Heart right ventricle (tissue), 16 donors: ENCODE data around the gene MZT2B. TPM values are rescaled to one million over a fixed set of nuclear protein-coding genes. Genes with fewer than 3 reads are reported as not detected.
A peak's percentile ranks its signal among the peaks of the same experiment; 100 is the strongest.
"Not testable (repeated sequence)": the region's sequence is repeated elsewhere in the genome, so short reads cannot be mapped to it uniquely, and the experiment has no call there.

Source experiments
- ATAC-seq, 8 donors: fragments of 200-7000 bp; cut with Tn5 transposase; one replicate each; pipeline ENCODE4 v1.9.1; 2020; ENCODE audit warnings: mild to moderate bottlenecking in 8 of 8, moderate library complexity in 8 of 8, moderate number of reproducible peaks in 1 of 8
- DNase-seq, 2 donors: peaks; one replicate each; pipeline ENCODE4 v3.0.0-alpha.2; 2020
- H3K27ac ChIP-seq, 10 donors: fragments of 200-600 bp; sonication (generic) in 2 of 10; one replicate each; pipeline versions ENCODE4 v1.5.0 to v1.8.0; 2020 to 2022; ENCODE audit warnings: mild to moderate bottlenecking in 3 of 10
- H3K27me3 ChIP-seq, 7 donors: fragments of 200-600 bp; one replicate each; pipeline ENCODE4 v1.8.0; 2021 to 2022; ENCODE audit warnings: mild to moderate bottlenecking in 2 of 7
- H3K36me3 ChIP-seq, 9 donors: fragments of 200-600 bp; sonication (generic) in 1 of 9; one replicate each; pipeline versions ENCODE4 v1.5.0 to v1.8.0; 2020 to 2022; ENCODE audit warnings: mild to moderate bottlenecking in 2 of 9
- H3K4me1 ChIP-seq, 9 donors: fragments of 200-600 bp; sonication (generic) in 1 of 9; one replicate each; pipeline versions ENCODE4 v1.5.0 to v1.8.0; 2020 to 2022; ENCODE audit warnings: mild to moderate bottlenecking in 4 of 9
- H3K4me3 ChIP-seq, 10 donors: fragments of 200-600 bp; sonication (generic) in 2 of 10; one replicate each; pipeline versions ENCODE4 v1.5.0 to v1.8.0; 2020 to 2022; ENCODE audit warnings: mild to moderate bottlenecking in 7 of 10, moderate library complexity in 2 of 10
- H3K9me3 ChIP-seq, 11 donors: fragments of 200-600 bp in 10 of 11; sonication (generic) in 2 of 11; one replicate each; pipeline versions ENCODE4 v1.5.0 to v1.8.0; 2013 to 2022; ENCODE audit warnings: mild to moderate bottlenecking in 2 of 11, control low read depth in 1 of 11, moderate library complexity in 1 of 11
- WGBS, 2 donors: extraction: QIAGEN DNeasy Blood & Tissue Kit; methylation state at CpG; one replicate each; pipeline ENCODE4 v1.1.7; 2013; ENCODE audit warnings: inconsistent platforms in 1 of 2; 5-methylcytosine and 5-hydroxymethylcytosine counted together
- intact Hi-C, 10 donors: fragments of 100-400 bp; cut with DNase I; formaldehyde crosslinking; loops; one replicate each; pipeline versions ENCODE4 v1.11.1 to v1.14.2; 2022
- polyA plus RNA-seq, 2 donors: library from polyadenylated mRNA; stranded (reverse); fragments of 200-250 nt; gene quantifications; one replicate each; pipeline ENCODE4 v1.2.3, GENCODE V29; 2013
- total RNA-seq, 10 donors: library from RNA; stranded (reverse); fragmentation: NEBNext Ultra II Directional in 3 of 10; extraction: Animal tissue kit (Norgen Biotek cat#: 25700) in 3 of 10; gene quantifications; one replicate each; pipeline versions ENCODE4 v1.2.1 to v1.2.4, GENCODE V29; 2021 to 2023
- donor health status: Arrhythmogenic right ventricular cardiomyopathy.
- donor health status: ischemic (EF 13 %, LVEDD 7.1; RV severe dilation, severe dysfunction).
- donor health status: healthy with polysubstance abuse.
- donor health status: DM: no; HTN: yes; CAD: no.
- donor health status: DM: no; HTN: no; CAD: no.
- donor health status: ischemic (EF 25% LVEDD 6.9; RV normal size, moderate dysfunction).
- donor health status: ischemic (EF 25% LVEDD 5.7; RV mildly dilated, moderate dysfunction).
- donor health status: healthy.
- donor health status: DM: yes; HTN: yes; CAD: no.
- donor health status: Ischemic cardiomyopathy.
- donor health status: ischemic (EF 35%, LVEDD 5.7; RV mildly dilated, moderate dysfunction).
- donor health status: nonischemic (EF 11% LVEDD 7.7; RV severe dilation, severe dysfunction).
- donor health status: DM: yes; HTN: yes; CAD: no.
- donor health status: PGD.
- donor health status: ischemic (EF 29% LVEDD 5.4; RV normal size, mild dysfunction).
- donor health status: nonischemic (EF 23%, LVEDD 6.1; RV moderate dilation, normal function).

MZT2B gene
- total and polyA plus RNA-seq, 12 donors, result 297 to 911 (median 420) TPM

- intact Hi-C loops, result not testable (repeated sequence)
These were observed 25.0 kb downstream of the MZT2B start for GRCh38 chr2:130207051-130207450.

GRCh38 chr2:130219147-130219546 is 37.1 kb downstream of the MZT2B start:
- H3K9me3 ChIP-seq, H3K4me1 ChIP-seq, H3K27ac ChIP-seq, H3K36me3 ChIP-seq, ATAC-seq, intact Hi-C loops, H3K4me3 ChIP-seq, DNase-seq: not testable (repeated sequence)
- H3K27me3 ChIP-seq, result peaks cover 0 to 35% (median 15%) of the 10 kb centered on the region in 7 donors
- 76 to 86% methylated on average over 2 of the region's 2 CpGs for WGBS, 2 donors

More at GRCh38 chr2:130207051-130207450, 25.0 kb downstream of the MZT2B start:
- DNase-seq, H3K4me1 ChIP-seq, ATAC-seq, H3K27me3 ChIP-seq, H3K27ac ChIP-seq, H3K36me3 ChIP-seq, H3K4me3 ChIP-seq, H3K9me3 ChIP-seq: not testable (repeated sequence)
- WGBS, 2 donors, result 76 to 86% methylated on average over 11 to 13 of the region's 13 CpGs

GRCh38 chr2:130220505-130220904 is 38.4 kb downstream of the MZT2B start:
- 78% methylated on average over 1 of the region's 1 CpG; no CpG with 5 or more reads in 1 of the 2 donors for WGBS, 2 donors
- H3K9me3 ChIP-seq, intact Hi-C loops, H3K4me1 ChIP-seq, H3K36me3 ChIP-seq, DNase-seq, H3K27ac ChIP-seq, ATAC-seq, H3K4me3 ChIP-seq: not testable (repeated sequence)
- peaks cover 0 to 31% (median 6%) of the 10 kb centered on the region in 7 donors for H3K27me3 ChIP-seq

- H3K9me3 ChIP-seq, H3K27ac ChIP-seq, H3K4me3 ChIP-seq, intact Hi-C loops, H3K4me1 ChIP-seq, ATAC-seq, DNase-seq, H3K36me3 ChIP-seq: not testable (repeated sequence)
- 39 to 44% methylated on average over 4 of the region's 4 CpGs for WGBS, 2 donors
- H3K27me3 ChIP-seq, result peaks cover 0 to 26% (median 0%) of the 10 kb centered on the region in 7 donors
These were observed 40.5 kb downstream of the MZT2B start for GRCh38 chr2:130222523-130222922.

GRCh38 chr2:130228005-130228404 is 45.9 kb downstream of the MZT2B start:
- H3K36me3 ChIP-seq, DNase-seq, H3K27ac ChIP-seq, H3K4me1 ChIP-seq, ATAC-seq, intact Hi-C loops, H3K4me3 ChIP-seq, H3K9me3 ChIP-seq: not testable (repeated sequence)
- peaks cover 0 to 15% (median 0%) of the 10 kb centered on the region in 7 donors for H3K27me3 ChIP-seq
- 89 to 92% methylated on average over 20 to 21 of the region's 21 CpGs for WGBS, 2 donors

- intact Hi-C loops, H3K9me3 ChIP-seq, DNase-seq, H3K4me1 ChIP-seq, H3K36me3 ChIP-seq, H3K27ac ChIP-seq: not testable (repeated sequence)
- ATAC-seq, result peak in 1 of 8 donors; percentile 27
- Histone ChIP-seq H3K27me3 (peaks cover 0 to 15% (median 0%) of the 10 kb centered on the region in 7 donors), H3K4me3 (peak overlapping the region in 5 of 10 donors; percentile 30 to 44 (median 43))
- 75 to 86% methylated on average over 64 to 69 of the region's 69 CpGs for WGBS, 2 donors
These were observed 46.6 kb downstream of the MZT2B start for GRCh38 chr2:130228467-130229160.

- ATAC-seq, result peak; percentile 82 to 95 (median 89)
- WGBS, 2 donors, result 41 to 42% methylated on average over 34 to 48 of the region's 48 CpGs
- Histone ChIP-seq H3K4me3 (peak overlapping the region in 9 of 10 donors; percentile 21 to 44 (median 34)), H3K27me3 (peaks cover 0 to 12% (median 0%) of the 10 kb centered on the region in 7 donors), H3K27ac (peak overlapping the region in 1 of 10 donors; percentile 30)
- H3K4me1 ChIP-seq, intact Hi-C loops, H3K36me3 ChIP-seq, H3K9me3 ChIP-seq: not testable (repeated sequence)
- DNase-seq, result peak; percentile 37 to 73
These were observed 47.1 kb downstream of the MZT2B start for GRCh38 chr2:130229161-130229510.

- H3K4me1 ChIP-seq, ATAC-seq, H3K4me3 ChIP-seq, intact Hi-C loops, H3K36me3 ChIP-seq, H3K9me3 ChIP-seq, DNase-seq, H3K27ac ChIP-seq: not testable (repeated sequence)
- WGBS, 2 donors, result 94 to 95% methylated on average over 14 to 18 of the region's 18 CpGs
- peaks cover 0 to 19% (median 0%) of the 10 kb centered on the region in 7 donors for H3K27me3 ChIP-seq
These were observed 48.3 kb downstream of the MZT2B start for GRCh38 chr2:130230376-130230775.

GRCh38 chr2:130230907-130231306 is 48.8 kb downstream of the MZT2B start:
- H3K9me3 ChIP-seq, H3K4me3 ChIP-seq, DNase-seq, H3K27ac ChIP-seq, intact Hi-C loops, H3K4me1 ChIP-seq, ATAC-seq, H3K36me3 ChIP-seq: not testable (repeated sequence)
- 94% methylated on average over 15 of the region's 15 CpGs for WGBS, 2 donors
- H3K27me3 ChIP-seq, result peaks cover 0 to 19% (median 0%) of the 10 kb centered on the region in 7 donors
